ENCODE measurements around the gene FOXP4. TPM values are rescaled to one million over a fixed set of nuclear protein-coding genes. Genes with fewer than 3 reads are reported as not detected.
A peak's percentile ranks its signal among the peaks of the same experiment; 100 is the strongest.

FOXP4 gene
- total and polyA plus RNA-seq, 2 of the 13 experiments (the other 11 are each of a cell fraction or from before 2014, with no cell fraction given): 11.0 to 12.4 TPM

DNA sequence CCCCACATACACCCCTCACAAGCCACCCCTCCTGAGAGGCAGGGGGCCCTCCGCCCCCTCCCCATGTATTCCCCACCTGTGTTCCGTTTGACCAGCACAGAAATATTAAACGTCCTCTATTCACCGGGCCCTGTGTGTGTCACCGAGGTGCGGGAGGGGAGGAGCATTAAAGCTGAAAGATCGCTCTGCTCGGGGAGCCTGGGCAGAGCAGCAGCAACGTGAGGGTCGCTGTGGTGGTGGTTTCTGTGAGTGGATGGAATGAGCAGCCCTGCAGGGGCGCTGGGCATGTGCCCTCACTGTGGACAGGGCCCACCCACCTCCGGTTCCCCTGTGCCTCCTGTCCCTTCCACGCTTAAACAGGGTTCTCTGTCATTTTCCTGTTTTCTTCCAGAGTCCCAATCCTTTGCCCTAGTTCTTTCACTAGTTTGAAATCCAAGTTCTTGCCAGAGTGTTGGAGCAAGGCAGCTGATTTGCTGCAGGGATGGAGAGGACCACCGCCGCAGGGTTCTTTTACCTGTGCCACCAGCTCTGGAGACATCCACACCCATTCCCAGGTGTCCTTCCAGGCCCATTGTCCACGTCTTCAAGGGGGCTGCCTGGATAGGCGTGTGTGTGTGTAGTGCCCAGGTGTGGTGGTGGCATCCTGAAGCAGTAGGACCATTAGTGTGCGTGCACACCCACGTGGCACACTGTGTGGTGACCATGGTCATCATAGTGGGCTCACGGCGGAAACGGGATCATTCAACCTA lies 54.5 kb downstream of the FOXP4 start (continued):
- TF ChIP-seq ZNF891 (CRISPR knock-in tag; IDR thresholded peaks at IDR 0.05) (no peak), ZNF788 (CRISPR knock-in tag; IDR thresholded peaks at IDR 0.05; ENCODE audit: borderline replicate concordance) (peak; percentile 42; the same call in 1 of the 2 replicates), HHEX (CRISPR knock-in tag; IDR thresholded peaks at IDR 0.05) (no peak), RCOR2 (CRISPR knock-in tag; IDR thresholded peaks at IDR 0.05) (no peak)

GRCh38 chr6:41601248-41601549 lies 55.0 kb downstream of the FOXP4 start:
- ATAC-seq: no peak
- peaks cover 3 to 6% of the 10 kb centered on the region in 2 experiments; a peak in 4 of 5 replicates for H3K27me3 ChIP-seq (ENCODE audit: control insufficient read depth in 1 of 2, insufficient read depth in 2 of 2, low read length in 2 of 2)
- H4K20me1 ChIP-seq (ENCODE audit: insufficient read depth, low read length): peaks cover 3% of the 10 kb centered on the region; the same call in 1 of the 2 replicates
- no peaks in the 10 kb centered on the region for H3K79me2 ChIP-seq (ENCODE audit: insufficient read depth, low read length)
- ChIA-PET CTCF (ENCODE audit: low intra/inter-chr PET ratio, low total read pairs) (interaction anchor here (1.0 to 6.3 kb wide), 5 partner anchors 9 to 232 kb away, joined by 3 to 113 read pairs (median 7); no protein-coding TSS in a partner anchor), POLR2A (no interaction called here)
- no peak overlapping the region for H3K9ac ChIP-seq (ENCODE audit: insufficient read depth, low read depth, low read length)
- H2AFZ ChIP-seq (ENCODE audit: low read length): no peak overlapping the region
- intact Hi-C loops (cut with micrococcal nuclease; ENCODE audit: unreplicated experiment) (loop anchor here (1.0 to 5.0 kb wide), 2 partner anchors 176 to 232 kb away; partner anchors contain the start of gene FRS3), in situ Hi-C loops (cut with HindIII; ENCODE audit: extremely low pct_ligation_motif_present, low pct_unique_long_range_greater_than_20kb) (loop anchor here (5.0 kb wide), 1 partner anchor 81 kb away; no protein-coding TSS in a partner anchor)
- no peak overlapping the region for H3K4me2 ChIP-seq (ENCODE audit: low read depth, low read length)
- no peak for FAIRE-seq
- no peak overlapping the region for H3K4me3 ChIP-seq (replicated peaks in 1 of 3; ENCODE audit: insufficient read depth in 1 of 3, low read depth in 2 of 3, low read length in 3 of 3)
- peaks cover 7% of the 10 kb centered on the region for H3K4me1 ChIP-seq (ENCODE audit: insufficient read depth, low read length)
- H3K27ac ChIP-seq (ENCODE audit: extremely low read length, insufficient read depth, low read length): no peak overlapping the region
- DNase-seq (ENCODE audit: low spot score): no peak
- H3K36me3 ChIP-seq (replicated peaks in 1 of 2; ENCODE audit: control insufficient read depth in 1 of 2, insufficient read depth in 2 of 2, low read length in 2 of 2): peaks cover 21 to 27% of the 10 kb centered on the region in 2 experiments
- no peaks in the 10 kb centered on the region for H3K9me3 ChIP-seq (ENCODE audit: low read length)
- WGBS (ENCODE audit: low lambda C conversion rate): 83% methylated on average over 6 of the region's 6 CpGs
- no TSS peak for BruUV-seq (replicated peaks)
- no peak for TF ChIP-seq SOX6 (IDR thresholded peaks at IDR 0.05)
- no peak for TF ChIP-seq SOX6 (CRISPR knock-in tag; IDR thresholded peaks at IDR 0.05)
- TF ChIP-seq, protein P1, sequence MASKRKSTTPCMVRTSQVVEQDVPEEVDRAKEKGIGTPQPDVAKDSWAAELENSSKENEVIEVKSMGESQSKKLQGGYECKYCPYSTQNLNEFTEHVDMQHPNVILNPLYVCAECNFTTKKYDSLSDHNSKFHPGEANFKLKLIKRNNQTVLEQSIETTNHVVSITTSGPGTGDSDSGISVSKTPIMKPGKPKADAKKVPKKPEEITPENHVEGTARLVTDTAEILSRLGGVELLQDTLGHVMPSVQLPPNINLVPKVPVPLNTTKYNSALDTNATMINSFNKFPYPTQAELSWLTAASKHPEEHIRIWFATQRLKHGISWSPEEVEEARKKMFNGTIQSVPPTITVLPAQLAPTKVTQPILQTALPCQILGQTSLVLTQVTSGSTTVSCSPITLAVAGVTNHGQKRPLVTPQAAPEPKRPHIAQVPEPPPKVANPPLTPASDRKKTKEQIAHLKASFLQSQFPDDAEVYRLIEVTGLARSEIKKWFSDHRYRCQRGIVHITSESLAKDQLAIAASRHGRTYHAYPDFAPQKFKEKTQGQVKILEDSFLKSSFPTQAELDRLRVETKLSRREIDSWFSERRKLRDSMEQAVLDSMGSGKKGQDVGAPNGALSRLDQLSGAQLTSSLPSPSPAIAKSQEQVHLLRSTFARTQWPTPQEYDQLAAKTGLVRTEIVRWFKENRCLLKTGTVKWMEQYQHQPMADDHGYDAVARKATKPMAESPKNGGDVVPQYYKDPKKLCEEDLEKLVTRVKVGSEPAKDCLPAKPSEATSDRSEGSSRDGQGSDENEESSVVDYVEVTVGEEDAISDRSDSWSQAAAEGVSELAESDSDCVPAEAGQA (IDR thresholded peaks at IDR 0.05; ENCODE audit: low read depth): no peak
- TF ChIP-seq, protein P1 (CRISPR knock-in tag; IDR thresholded peaks at IDR 0.05; ENCODE audit: borderline replicate concordance): no peak
- TF ChIP-seq ZNF574 (CRISPR knock-in tag; IDR thresholded peaks at IDR 0.05): peak; percentile 8; the same call in 1 of the 2 replicates
- TF ChIP-seq KDM2A (CRISPR knock-in tag; IDR thresholded peaks at IDR 0.05; ENCODE audit: borderline replicate concordance, low read depth): peak; percentile 22; the same call in 1 of the 2 replicates
- no peak for TF ChIP-seq IRF2 (CRISPR knock-in tag; IDR thresholded peaks at IDR 0.05)
- no peak for TF ChIP-seq SMAD3 (CRISPR knock-in tag; IDR thresholded peaks at IDR 0.05)
- TF ChIP-seq SP4 (CRISPR knock-in tag; IDR thresholded peaks at IDR 0.05): 0 out of 2 replicates have a peak, but pooled peaks have one; percentile 1
- TF ChIP-seq ZNF563 (CRISPR knock-in tag; IDR thresholded peaks at IDR 0.05): 0 out of 2 replicates have a peak, but pooled peaks have one; percentile 26
- TF ChIP-seq POLR2G (IDR thresholded peaks at IDR 0.05; ENCODE audit: low read depth, low read length): peak; percentile 40
- TF ChIP-seq SSRP1 (CRISPR knock-in tag; IDR thresholded peaks at IDR 0.05): 0 out of 2 replicates have a peak, but pooled peaks have one; percentile 14

Measured in HepG2 (cell line).